IMR-90 (cell line): ENCODE measurements around the gene NIPAL1. TPM values are rescaled to one million over a fixed set of nuclear protein-coding genes. Genes with fewer than 3 reads are reported as not detected.

ENCODE experiments used
- ATAC-seq: fragments of 200-7000 bp; cut with Tn5 transposase; 2 replicates; pipeline ENCODE4 v1.9.1; 2020; ENCODE audit warnings: low read depth, mild to moderate bottlenecking, moderate library complexity
- BruUV-seq: library from RNA; stranded (reverse); fragments of 400-500 nt; replicated peaks from 2 replicates; lab custom pipeline; 2021; lab: Mats Ljungman, UMichigan
- CTCF ChIA-PET: fragments of 300-600 bp; formaldehyde crosslinking; extraction: SDS; loops from one replicate; lab custom pipeline; 2021; ENCODE audit warnings: antibody characterized with exemption; lab: Yijun Ruan, JAX
- POLR2A ChIA-PET: fragments of 300-600 bp; sonication (Branson Sonifier 250); formaldehyde crosslinking; loops from one replicate; lab custom pipeline; 2022; ENCODE audit warnings: antibody characterized with exemption; ENCODE audit not compliant: unreplicated experiment; lab: Charles Lee
- DNase-seq: peaks from one replicate; pipeline ENCODE4 v3.0.0; 2013
- H2AFZ ChIP-seq: replicated peaks from 2 replicates; pipeline ENCODE3; 2013; ENCODE audit warnings: low read length, mild to moderate bottlenecking; ENCODE audit not compliant: poor library complexity
- H2AK5ac ChIP-seq: 2 replicates; pipeline ENCODE4 v1.6.1; 2013; ENCODE audit warnings: low read depth, low read length, inconsistent platforms
- H2AK9ac ChIP-seq: replicated peaks from 2 replicates; pipeline ENCODE3; 2013; ENCODE audit warnings: mild to moderate bottlenecking, low read depth, low read length, moderate library complexity; ENCODE audit not compliant: poor library complexity
- H2BK120ac ChIP-seq: 2 replicates; pipeline ENCODE4 v1.6.1; 2013; ENCODE audit warnings: low read depth, low read length, inconsistent platforms
- H2BK15ac ChIP-seq: 3 replicates; pipeline ENCODE4 v1.6.1; 2013; ENCODE audit warnings: low read depth, low read length, inconsistent platforms
- H2BK20ac ChIP-seq: 2 replicates; pipeline ENCODE4 v1.6.1; 2013; ENCODE audit warnings: low read depth, mild to moderate bottlenecking, inconsistent platforms, low read length, moderate library complexity
- H2BK5ac ChIP-seq: 2 replicates; pipeline ENCODE4 v1.6.1; 2013; ENCODE audit warnings: mild to moderate bottlenecking, low read depth, low read length, inconsistent platforms; ENCODE audit not compliant: poor library complexity, severe bottlenecking
- H3K14ac ChIP-seq: replicated peaks from 2 replicates; pipeline ENCODE4 v1.6.1; 2013; ENCODE audit warnings: low read depth, low read length, inconsistent platforms
- H3K18ac ChIP-seq: 2 replicates; pipeline ENCODE4 v1.6.1; 2013; ENCODE audit warnings: low read depth, low read length, control low read depth
- H3K23ac ChIP-seq: 2 replicates; pipeline ENCODE4 v1.6.1; 2013; ENCODE audit warnings: low read depth, low read length, inconsistent platforms
- H3K27ac ChIP-seq: 2 replicates; pipeline ENCODE4 v1.5.1; 2013; ENCODE audit warnings: mild to moderate bottlenecking, control low read depth, low read length; ENCODE audit not compliant: insufficient read depth
- H3K27me3 ChIP-seq: 2 replicates; pipeline ENCODE4 v1.6.1; 2013; ENCODE audit warnings: low read length; ENCODE audit not compliant: control insufficient read depth, insufficient read depth
- H3K36me3 ChIP-seq: 2 replicates; pipeline ENCODE4 v1.6.1; 2013; ENCODE audit warnings: low read length, mixed read lengths; ENCODE audit not compliant: control insufficient read depth, insufficient read depth
- H3K4ac ChIP-seq: 2 replicates; pipeline ENCODE4 v1.6.1; 2013; ENCODE audit warnings: low read depth, low read length, inconsistent platforms
- H3K4me1 ChIP-seq: 2 replicates; pipeline ENCODE4 v1.6.1; 2013; ENCODE audit warnings: low read length, mixed read lengths; ENCODE audit not compliant: control insufficient read depth, insufficient read depth
- H3K4me2 ChIP-seq: 2 replicates; pipeline ENCODE4 v1.6.1; 2013; ENCODE audit warnings: low read depth, mild to moderate bottlenecking, control low read depth, low read length, moderate library complexity
- H3K4me3 ChIP-seq: 2 replicates; pipeline ENCODE4 v1.5.1; 2013; ENCODE audit warnings: low read depth, mild to moderate bottlenecking, control low read depth, low read length, moderate library complexity; ENCODE audit not compliant: insufficient read depth
- H3K56ac ChIP-seq: 2 replicates; pipeline ENCODE4 v1.6.1; 2013; ENCODE audit warnings: low read length, inconsistent platforms; ENCODE audit not compliant: insufficient read depth; ENCODE audit errors: extremely low read depth
- H3K79me1 ChIP-seq, 2 experiments: 2 replicates each; pipeline ENCODE4 v1.6.1; 2013; ENCODE audit warnings: low read length in 2 of 2, inconsistent platforms in 1 of 2, low read depth in 1 of 2
- H3K9ac ChIP-seq: 2 replicates; pipeline ENCODE4 v1.6.1; 2013; ENCODE audit warnings: low read depth, low read length, control low read depth
- H3K9me1 ChIP-seq: 2 replicates; pipeline ENCODE4 v1.6.1; 2013; ENCODE audit warnings: low read length, inconsistent platforms; ENCODE audit not compliant: insufficient read depth
- H3K9me3 ChIP-seq: 2 replicates; pipeline ENCODE4 v1.6.1; 2013; ENCODE audit warnings: low read length; ENCODE audit not compliant: control insufficient read depth, insufficient read depth
- H4K20me1 ChIP-seq: 2 replicates; pipeline ENCODE4 v1.6.1; 2013; ENCODE audit warnings: low read length, inconsistent platforms; ENCODE audit not compliant: insufficient read depth
- H4K5ac ChIP-seq: 2 replicates; pipeline ENCODE4 v1.6.1; 2013; ENCODE audit warnings: mild to moderate bottlenecking, low read depth, low read length, control low read depth
- H4K8ac ChIP-seq, 2 experiments: 2 replicates each; pipeline ENCODE4 v1.6.1; 2013; ENCODE audit warnings: low read depth in 2 of 2, low read length in 2 of 2, control low read depth in 1 of 2, inconsistent platforms in 1 of 2
- H4K91ac ChIP-seq: 2 replicates; pipeline ENCODE4 v1.6.1; 2013; ENCODE audit warnings: low read depth, low read length, inconsistent platforms; ENCODE audit not compliant: insufficient read depth
- BHLHE40 ChIP-seq: fragments of 150-350 bp; IDR thresholded peaks from 2 replicates; pipeline ENCODE4 v1.6.1; 2016; ENCODE audit warnings: mild to moderate bottlenecking, low read depth, low read length
- CEBPB ChIP-seq: IDR thresholded peaks from 2 replicates; pipeline ENCODE4 v1.6.1; 2012; ENCODE audit warnings: low read depth, low read length, improper control_type of control experiment
- CHD1 ChIP-seq: IDR thresholded peaks from 2 replicates; pipeline ENCODE4 v1.6.1; 2012; ENCODE audit warnings: low read depth, low read length, improper control_type of control experiment
- FOS ChIP-seq: fragments of 150-350 bp; IDR thresholded peaks from 2 replicates; pipeline ENCODE4 v1.6.1; 2016; ENCODE audit warnings: low read depth, low read length
- MAFK ChIP-seq: IDR thresholded peaks from 2 replicates; pipeline ENCODE4 v1.6.1; 2012; ENCODE audit warnings: low read depth, low read length, improper control_type of control experiment
- MXI1 ChIP-seq: IDR thresholded peaks from 2 replicates; pipeline ENCODE4 v1.6.1; 2012; ENCODE audit warnings: low read depth, mild to moderate bottlenecking, low read length, moderate library complexity, borderline replicate concordance
- NFE2L2 ChIP-seq: fragments of 150-350 bp; IDR thresholded peaks from 2 replicates; pipeline ENCODE4 v1.6.1; 2016; ENCODE audit warnings: low read depth, mild to moderate bottlenecking, low read length
- RAD21 ChIP-seq: IDR thresholded peaks from 2 replicates; pipeline ENCODE4 v1.6.1; 2012; ENCODE audit warnings: low read length, improper control_type of control experiment
- RFX5 ChIP-seq: IDR thresholded peaks from 2 replicates; pipeline ENCODE4 v1.8.0; 2012; ENCODE audit warnings: low read depth, mild to moderate bottlenecking, low read length, moderate library complexity
- SMC3 ChIP-seq: fragments of 150-350 bp; IDR thresholded peaks from 2 replicates; pipeline ENCODE4 v1.6.1; 2016; ENCODE audit warnings: low read depth, mild to moderate bottlenecking, antibody characterized with exemption, low read length, moderate library complexity
- USF2 ChIP-seq: fragments of 150-350 bp; IDR thresholded peaks from 2 replicates; pipeline ENCODE4 v1.6.1; 2017; ENCODE audit warnings: mild to moderate bottlenecking, antibody characterized with exemption, low read length, low read depth
- WGBS, 2 experiments: methylation state at CpG; one replicate each; pipeline versions ENCODE4 v1.1.5 to v1.1.7; 2013; ENCODE audit warnings: missing lambda C conversion rate in 2 of 2; ENCODE audit not compliant: insufficient read length in 1 of 2; ENCODE audit errors: extremely low coverage in 2 of 2; 5-methylcytosine and 5-hydroxymethylcytosine counted together
- dilution Hi-C: fragments of 300-500 bp; cut with HindIII; formaldehyde crosslinking; loops from one replicate; pipeline ENCODE4 v1.14.3; 2018; ENCODE audit warnings: low sequenced_read_pairs; ENCODE audit not compliant: unreplicated experiment
- in situ Hi-C: fragments of 300-500 bp; cut with MboI; formaldehyde crosslinking; loops from 3 replicates; pipeline ENCODE4 v1.14.3; 2019; ENCODE audit warnings: low sequenced_read_pairs, inconsistent platforms, mixed read lengths
- intact Hi-C: fragments of 100-400 bp; cut with micrococcal nuclease; formaldehyde crosslinking; loops from 2 replicates; pipeline ENCODE4 v1.10.0; 2022
- polyA plus RNA-seq, 3 experiments: library from polyadenylated mRNA; depleted of rRNA; stranded (reverse); fragments of >200 nt; gene quantifications; 2 replicates each; pipeline ENCODE4 v1.2.3, GENCODE V29; 2012; ENCODE audit warnings: low replicate concordance in 1 of 3
- total RNA-seq: library from RNA; depleted of rRNA; stranded (reverse); fragments of >200 nt; gene quantifications from 2 replicates; pipeline ENCODE4 v1.2.3, GENCODE V29; 2012

The NIPAL1 gene
- total and polyA plus RNA-seq, 2 of the 4 experiments (the other 2 are of a cell fraction) = 0.89 to 1.1 TPM

GRCh38 chr4:47972181-47972580 is 44.4 kb upstream of the NIPAL1 start:
- no peak overlapping the region for H4K91ac ChIP-seq
- no peak overlapping the region for H4K5ac ChIP-seq
- ChIA-PET POLR2A (no interaction called here), CTCF (no interaction called here)
- in situ Hi-C loops (no loop called here), dilution Hi-C loops (no loop called here), intact Hi-C loops (no loop called here)
- no peak overlapping the region for H3K27ac ChIP-seq
- H3K4me1 ChIP-seq = no peaks in the 10 kb centered on the region
- no peaks in the 10 kb centered on the region for H3K79me1 ChIP-seq
- H3K27me3 ChIP-seq = no peaks in the 10 kb centered on the region
- no peak overlapping the region for H3K14ac ChIP-seq
- no peak overlapping the region for H3K23ac ChIP-seq
- H3K56ac ChIP-seq = no peak overlapping the region
- H2BK20ac ChIP-seq = no peak overlapping the region
- ATAC-seq (no peak), DNase-seq (no peak)
- H4K8ac ChIP-seq = no peak overlapping the region
- H3K18ac ChIP-seq = no peak overlapping the region
- H3K4me2 ChIP-seq = no peak overlapping the region
- no peak overlapping the region for H2BK120ac ChIP-seq
- no CpG with 5 or more reads among the region's 1 CpG for WGBS, 2 experiments
- no peak overlapping the region for H2BK5ac ChIP-seq
- H3K4me3 ChIP-seq = no peak overlapping the region
- no peak overlapping the region for H3K9ac ChIP-seq
- no peak overlapping the region for H3K4ac ChIP-seq
- H3K36me3 ChIP-seq = no peaks in the 10 kb centered on the region
- BruUV-seq = no TSS peak
- no peaks in the 10 kb centered on the region for H3K9me1 ChIP-seq
- H2AK9ac ChIP-seq = no peak overlapping the region
- H3K9me3 ChIP-seq = no peaks in the 10 kb centered on the region
- TF ChIP-seq BHLHE40 = no peak
- TF ChIP-seq RFX5 = no peak
- TF ChIP-seq CEBPB = no peak
- no peak for TF ChIP-seq SMC3
- no peak for TF ChIP-seq USF2
- TF ChIP-seq NFE2L2 = no peak
- no peak for TF ChIP-seq MAFK
- no peak for TF ChIP-seq MXI1
- no peak for TF ChIP-seq RAD21
- no peak for TF ChIP-seq CHD1
- TF ChIP-seq FOS = no peak
- H2BK15ac ChIP-seq = no peak overlapping the region
- no peak overlapping the region for H2AK5ac ChIP-seq
- H2AFZ ChIP-seq = no peak overlapping the region
- H4K20me1 ChIP-seq = no peaks in the 10 kb centered on the region
